Fibroblast of lung (primary cell): Measurements from ENCODE around the gene TBL1XR1. TPM values are rescaled to one million over a fixed set of nuclear protein-coding genes. Genes with fewer than 3 reads are reported as not detected.

Experiments used
- DNase-seq, 2 donors: peaks; one replicate each; pipeline versions ENCODE4 v3.0.0 to v3.0.0-alpha.2; 2010; ENCODE audit warnings: low read depth in 2 of 2
- H2AFZ ChIP-seq: 2 replicates; pipeline ENCODE4 v1.5.1; 2012; ENCODE audit warnings: low read length, control low read depth, inconsistent platforms
- H3K27ac ChIP-seq: 2 replicates; pipeline ENCODE4 v1.5.1; 2011; ENCODE audit warnings: low read length, control low read depth; ENCODE audit not compliant: insufficient read depth
- H3K27me3 ChIP-seq: 2 replicates; pipeline ENCODE4 v1.5.1; 2011; ENCODE audit warnings: mild to moderate bottlenecking, low read length; ENCODE audit not compliant: control insufficient read depth, insufficient read depth
- H3K36me3 ChIP-seq: 2 replicates; pipeline ENCODE4 v1.5.1; 2011; ENCODE audit warnings: low read length; ENCODE audit not compliant: control insufficient read depth, insufficient read depth
- H3K4me1 ChIP-seq: 2 replicates; pipeline ENCODE4 v1.5.1; 2011; ENCODE audit warnings: low read length; ENCODE audit not compliant: control insufficient read depth, insufficient read depth; ENCODE audit errors: extremely low read depth
- H3K4me2 ChIP-seq: 2 replicates; pipeline ENCODE4 v1.5.1; 2011; ENCODE audit warnings: low read length, control low read depth; ENCODE audit not compliant: insufficient read depth; ENCODE audit errors: extremely low read depth
- H3K4me3 ChIP-seq, 4 experiments: fragments of 200-600 bp in 1 of 4; sonication (generic) in 1 of 4; replicated peaks in 1 of 4; 2 replicates each; pipeline ENCODE4 v1.5.1; 2011 to 2016; ENCODE audit warnings: low read length in 4 of 4, low read depth in 3 of 4, mild to moderate bottlenecking in 3 of 4, control low read depth in 2 of 4, inconsistent platforms in 1 of 4, mixed read lengths in 1 of 4; ENCODE audit not compliant: insufficient read depth in 1 of 4; ENCODE audit errors: control extremely low read depth in 1 of 4
- H3K79me2 ChIP-seq: 2 replicates; pipeline ENCODE4 v1.5.1; 2012; ENCODE audit warnings: mild to moderate bottlenecking, low read length, inconsistent platforms; ENCODE audit not compliant: control insufficient read depth, insufficient read depth
- H3K9ac ChIP-seq: 2 replicates; pipeline ENCODE4 v1.5.1; 2011; ENCODE audit warnings: mild to moderate bottlenecking, low read length, control low read depth; ENCODE audit not compliant: insufficient read depth
- H3K9me3 ChIP-seq: 2 replicates; pipeline ENCODE4 v1.5.1; 2012; ENCODE audit warnings: low read depth, low read length; ENCODE audit not compliant: control insufficient read depth, insufficient read depth
- H4K20me1 ChIP-seq: 2 replicates; pipeline ENCODE4 v1.5.1; 2011; ENCODE audit warnings: low read length; ENCODE audit not compliant: control insufficient read depth, insufficient read depth; ENCODE audit errors: extremely low read depth
- EZH2 ChIP-seq: IDR thresholded peaks from 2 replicates; pipeline ENCODE4 v1.5.1; 2012; ENCODE audit warnings: low read length, control low read depth, mild to moderate bottlenecking; ENCODE audit errors: missing control alignments
- polyA plus RNA-seq, 2 donors: library from polyadenylated mRNA; depleted of rRNA in 1 of 2; stranded (reverse) in 1 of 2; unstranded in 1 of 2; fragments of >200 nt; gene quantifications; 2 replicates each; pipeline ENCODE4 v1.2.1, GENCODE V29; 2011 to 2012; ENCODE audit warnings: missing spikeins in 1 of 2
- total RNA-seq: library from RNA; depleted of rRNA; stranded (reverse); fragments of >200 nt; gene quantifications from 2 replicates; pipeline ENCODE4 v1.2.1, GENCODE V29; 2014
- TF ChIP-seq, protein P1 (sequence below), 2 donors: IDR thresholded peaks in 1 of 2; conservative IDR thresholded peaks in 1 of 2; 1 replicate in 1 of 2; 2 replicates in 1 of 2; pipeline ENCODE4 v1.5.1; 2011 to 2012; ENCODE audit warnings: low read length in 2 of 2, control low read depth in 1 of 2, inconsistent platforms in 1 of 2, low read depth in 1 of 2, mild to moderate bottlenecking in 1 of 2

Gene TBL1XR1
- total and polyA plus RNA-seq, 2 donors (not counting 1 experiment from before 2014, with no cell fraction given), result 115 to 369 TPM

DNA sequence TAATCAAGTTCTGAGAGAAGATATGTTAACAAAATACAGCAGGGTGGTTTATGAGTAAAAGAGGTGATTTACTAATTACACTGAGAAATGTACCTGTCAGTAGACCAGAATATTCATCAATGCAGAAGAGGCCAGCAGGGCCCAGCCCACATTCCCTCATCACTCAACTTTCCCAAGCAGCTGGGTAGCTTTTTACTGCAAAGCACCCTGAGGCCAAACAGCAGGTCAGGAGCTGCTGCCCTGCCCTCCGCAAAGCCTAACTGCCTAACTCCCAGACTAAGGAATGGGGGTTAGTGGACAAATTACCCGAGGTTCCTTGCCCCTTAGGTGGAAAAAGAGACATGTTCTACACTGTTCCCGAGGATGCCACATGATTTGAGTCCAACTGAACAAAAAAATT, 108.2 kb downstream of the TBL1XR1 start:
- Histone ChIP-seq H3K27me3 (no peaks in the 10 kb centered on the region), H3K4me1 (no peaks in the 10 kb centered on the region), H3K79me2 (peaks cover 75% of the 10 kb centered on the region), H3K9me3 (no peaks in the 10 kb centered on the region), H3K4me3 (no peak overlapping the region), H3K36me3 (no peaks in the 10 kb centered on the region), H3K4me2 (no peak overlapping the region), H4K20me1 (peaks cover 2% of the 10 kb centered on the region), H2AFZ (no peak overlapping the region), H3K27ac (no peak overlapping the region), H3K9ac (no peak overlapping the region)
- no peak for DNase-seq
- TF ChIP-seq, protein P1, sequence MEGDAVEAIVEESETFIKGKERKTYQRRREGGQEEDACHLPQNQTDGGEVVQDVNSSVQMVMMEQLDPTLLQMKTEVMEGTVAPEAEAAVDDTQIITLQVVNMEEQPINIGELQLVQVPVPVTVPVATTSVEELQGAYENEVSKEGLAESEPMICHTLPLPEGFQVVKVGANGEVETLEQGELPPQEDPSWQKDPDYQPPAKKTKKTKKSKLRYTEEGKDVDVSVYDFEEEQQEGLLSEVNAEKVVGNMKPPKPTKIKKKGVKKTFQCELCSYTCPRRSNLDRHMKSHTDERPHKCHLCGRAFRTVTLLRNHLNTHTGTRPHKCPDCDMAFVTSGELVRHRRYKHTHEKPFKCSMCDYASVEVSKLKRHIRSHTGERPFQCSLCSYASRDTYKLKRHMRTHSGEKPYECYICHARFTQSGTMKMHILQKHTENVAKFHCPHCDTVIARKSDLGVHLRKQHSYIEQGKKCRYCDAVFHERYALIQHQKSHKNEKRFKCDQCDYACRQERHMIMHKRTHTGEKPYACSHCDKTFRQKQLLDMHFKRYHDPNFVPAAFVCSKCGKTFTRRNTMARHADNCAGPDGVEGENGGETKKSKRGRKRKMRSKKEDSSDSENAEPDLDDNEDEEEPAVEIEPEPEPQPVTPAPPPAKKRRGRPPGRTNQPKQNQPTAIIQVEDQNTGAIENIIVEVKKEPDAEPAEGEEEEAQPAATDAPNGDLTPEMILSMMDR (conservative IDR thresholded peaks at IDR 0.05 in 1 of 2, IDR thresholded peaks at IDR 0.05 in 1 of 2; ENCODE audit: low read depth in 1 of 2, low read length in 2 of 2), result no peak
- TF ChIP-seq EZH2, result no peak

DNA sequence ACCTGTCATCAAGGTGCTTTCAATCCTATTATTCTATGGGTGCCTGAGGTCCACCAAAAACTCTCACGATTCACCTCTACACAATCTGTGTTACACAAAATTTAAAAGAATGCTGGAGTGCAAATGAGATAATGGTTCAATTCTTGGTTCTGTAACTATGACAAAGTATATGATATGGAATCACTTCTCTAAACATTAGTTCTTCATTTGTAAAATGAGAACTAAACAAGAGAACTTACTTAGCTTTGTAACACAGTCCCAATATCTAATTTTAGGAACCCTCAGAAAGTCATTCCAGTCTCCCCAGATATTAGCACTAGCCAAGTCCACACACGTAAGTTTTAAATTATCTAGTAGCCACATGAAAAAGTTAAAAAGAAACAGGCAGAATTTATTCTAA, 111.5 kb downstream of the TBL1XR1 start:
- Histone ChIP-seq H3K4me3 (no peak overlapping the region), H3K36me3 (no peaks in the 10 kb centered on the region), H3K4me2 (no peak overlapping the region), H3K27ac (no peak overlapping the region), H3K79me2 (peaks cover 61% of the 10 kb centered on the region), H4K20me1 (peaks cover 2% of the 10 kb centered on the region), H2AFZ (no peak overlapping the region), H3K9me3 (no peaks in the 10 kb centered on the region), H3K4me1 (no peaks in the 10 kb centered on the region), H3K27me3 (no peaks in the 10 kb centered on the region), H3K9ac (no peak overlapping the region)
- TF ChIP-seq, protein P1 (conservative IDR thresholded peaks at IDR 0.05 in 1 of 2, IDR thresholded peaks at IDR 0.05 in 1 of 2; ENCODE audit: low read depth in 1 of 2, low read length in 2 of 2), result no peak
- no peak for TF ChIP-seq EZH2
- no peak for DNase-seq

DNA sequence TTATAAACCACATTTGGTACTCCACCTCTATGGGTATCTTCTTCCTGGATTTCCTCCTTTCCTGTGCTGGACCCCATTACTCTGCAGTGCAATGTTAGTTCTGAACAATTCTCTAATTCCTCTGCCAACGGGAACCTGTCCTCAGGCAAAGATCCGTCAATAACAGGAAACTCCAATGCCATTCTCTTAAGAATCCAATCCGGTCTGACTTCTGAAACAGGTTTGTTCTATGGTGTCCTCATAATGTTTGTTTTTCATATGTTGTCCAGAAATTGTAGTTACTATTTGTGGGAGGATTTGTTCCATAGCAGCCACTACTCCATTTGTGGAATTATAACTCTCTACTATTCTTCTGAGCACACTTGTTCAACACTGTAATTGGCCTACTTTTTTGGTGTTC, 112.7 kb downstream of the TBL1XR1 start:
- peaks cover 2% of the 10 kb centered on the region for H4K20me1 ChIP-seq

More for the DNA sequence above, 112.7 kb downstream of the TBL1XR1 start:
- Histone ChIP-seq H3K9me3 (no peaks in the 10 kb centered on the region), H3K4me3 (no peak overlapping the region), H3K79me2 (peaks cover 50% of the 10 kb centered on the region), H3K4me1 (no peaks in the 10 kb centered on the region), H3K4me2 (no peak overlapping the region), H3K27ac (no peak overlapping the region), H3K36me3 (no peaks in the 10 kb centered on the region), H3K9ac (no peak overlapping the region), H2AFZ (no peak overlapping the region), H3K27me3 (no peaks in the 10 kb centered on the region)
- TF ChIP-seq, protein P1 (conservative IDR thresholded peaks at IDR 0.05 in 1 of 2, IDR thresholded peaks at IDR 0.05 in 1 of 2; ENCODE audit: low read depth in 1 of 2, low read length in 2 of 2), result no peak
- TF ChIP-seq EZH2, result no peak
- no peak for DNase-seq
